Gastrocnemius medialis (tissue), 4 donors: ENCODE results near the gene GUK1.

Experiments used
- POLR2A ChIP-seq, 2 donors: fragments of 450-650 bp; IDR thresholded peaks; one replicate each; pipeline ENCODE4 v1.6.1; 2017; ENCODE audit warnings: antibody characterized with exemption in 2 of 2, mild to moderate bottlenecking in 2 of 2, moderate library complexity in 2 of 2
- TF ChIP-seq, protein P1 (sequence below), 5 experiments: fragments of 450-650 bp in 3 of 5; fragments of 200-600 bp in 2 of 5; sonication (generic) in 2 of 5; IDR thresholded peaks in 4 of 5; conservative IDR thresholded peaks in 1 of 5; 1 replicate in 4 of 5; 2 replicates in 1 of 5; pipeline ENCODE4 v1.5.1; 2016 to 2019; ENCODE audit warnings: antibody characterized with exemption in 5 of 5, mild to moderate bottlenecking in 3 of 5, moderate library complexity in 3 of 5

DNA sequence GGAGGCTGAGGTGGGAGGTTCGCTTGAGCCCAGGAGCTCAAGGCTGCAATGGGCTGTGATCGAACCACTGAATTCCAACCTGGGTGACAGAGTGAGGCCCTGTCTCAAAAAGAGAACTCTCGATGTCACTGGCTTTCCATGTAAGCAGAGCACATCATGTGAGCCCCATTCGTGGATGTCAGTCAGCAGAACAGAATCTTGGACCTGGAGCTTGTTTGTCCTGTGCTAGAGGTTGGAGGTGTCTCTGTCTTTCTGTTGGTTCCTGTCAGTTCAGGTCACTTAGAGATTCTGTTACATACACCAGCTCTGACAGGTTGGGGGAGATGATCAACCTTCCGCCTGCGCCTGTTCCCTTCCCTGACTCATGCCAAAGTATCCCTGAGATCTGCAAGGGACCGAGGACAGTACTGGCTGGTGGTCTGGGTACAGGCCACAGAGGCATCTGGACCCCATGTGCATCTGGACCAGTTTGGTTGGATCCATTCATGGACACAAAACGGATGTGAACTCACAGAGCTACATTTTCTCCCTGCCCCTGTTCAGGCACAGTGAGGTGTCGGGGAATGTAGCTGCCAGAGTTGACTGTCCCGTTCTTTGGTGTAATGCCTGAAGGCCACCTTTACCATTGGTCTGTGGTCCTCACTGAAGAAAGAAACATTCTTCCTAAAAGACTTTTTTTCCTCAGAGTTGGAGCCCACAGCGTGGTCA, 47.6 kb upstream of the GUK1 start:
- no peak for TF ChIP-seq POLR2A (IDR thresholded peaks at IDR 0.05)
- TF ChIP-seq, protein P1, sequence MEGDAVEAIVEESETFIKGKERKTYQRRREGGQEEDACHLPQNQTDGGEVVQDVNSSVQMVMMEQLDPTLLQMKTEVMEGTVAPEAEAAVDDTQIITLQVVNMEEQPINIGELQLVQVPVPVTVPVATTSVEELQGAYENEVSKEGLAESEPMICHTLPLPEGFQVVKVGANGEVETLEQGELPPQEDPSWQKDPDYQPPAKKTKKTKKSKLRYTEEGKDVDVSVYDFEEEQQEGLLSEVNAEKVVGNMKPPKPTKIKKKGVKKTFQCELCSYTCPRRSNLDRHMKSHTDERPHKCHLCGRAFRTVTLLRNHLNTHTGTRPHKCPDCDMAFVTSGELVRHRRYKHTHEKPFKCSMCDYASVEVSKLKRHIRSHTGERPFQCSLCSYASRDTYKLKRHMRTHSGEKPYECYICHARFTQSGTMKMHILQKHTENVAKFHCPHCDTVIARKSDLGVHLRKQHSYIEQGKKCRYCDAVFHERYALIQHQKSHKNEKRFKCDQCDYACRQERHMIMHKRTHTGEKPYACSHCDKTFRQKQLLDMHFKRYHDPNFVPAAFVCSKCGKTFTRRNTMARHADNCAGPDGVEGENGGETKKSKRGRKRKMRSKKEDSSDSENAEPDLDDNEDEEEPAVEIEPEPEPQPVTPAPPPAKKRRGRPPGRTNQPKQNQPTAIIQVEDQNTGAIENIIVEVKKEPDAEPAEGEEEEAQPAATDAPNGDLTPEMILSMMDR (IDR thresholded peaks at IDR 0.05 in 4 of 5, conservative IDR thresholded peaks at IDR 0.05 in 1 of 5), result no peak
